IPS DF 19.7 (cell line): ENCODE data around the gene YBEY.
A peak's percentile ranks its signal among the peaks of the same experiment; 100 is the strongest.

Experiments used
- DNase-seq: peaks from one replicate; pipeline ENCODE4 v3.0.0-alpha.2; 2013; ENCODE audit warnings: low read depth, low spot score

The YBEY gene

GRCh38 chr21:46264690-46265144, 21.4 kb upstream of the YBEY start:
- DNase-seq, result no peak

GRCh38 chr21:46265736-46266525, 20.2 kb upstream of the YBEY start:
- DNase-seq, result no peak

DNA sequence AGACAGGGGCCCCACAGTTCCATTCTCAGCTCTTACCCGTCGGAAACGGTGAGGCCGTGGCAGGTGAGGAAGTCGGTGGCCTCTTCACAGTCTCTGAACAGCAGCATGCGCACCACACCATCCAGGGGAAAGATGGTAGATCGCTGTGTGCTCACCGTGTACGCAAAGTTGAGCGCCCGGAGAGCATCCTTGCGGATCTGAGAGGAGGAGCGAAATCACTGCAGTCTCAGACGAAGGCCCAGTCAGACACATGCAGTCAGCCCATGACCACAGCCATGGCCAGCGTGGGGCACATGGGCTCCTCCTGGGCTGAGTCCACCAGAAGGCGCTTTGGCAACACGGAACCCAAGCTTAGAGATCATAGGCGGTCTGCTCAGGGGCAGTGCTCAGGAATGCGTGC, 19.2 kb upstream of the YBEY start:
- no peak for DNase-seq

GRCh38 chr21:46268371-46268770, 17.8 kb upstream of the YBEY start:
- DNase-seq, result no peak

- no peak for DNase-seq
Measured at GRCh38 chr21:46269466-46269865, 16.7 kb upstream of the YBEY start.

DNA sequence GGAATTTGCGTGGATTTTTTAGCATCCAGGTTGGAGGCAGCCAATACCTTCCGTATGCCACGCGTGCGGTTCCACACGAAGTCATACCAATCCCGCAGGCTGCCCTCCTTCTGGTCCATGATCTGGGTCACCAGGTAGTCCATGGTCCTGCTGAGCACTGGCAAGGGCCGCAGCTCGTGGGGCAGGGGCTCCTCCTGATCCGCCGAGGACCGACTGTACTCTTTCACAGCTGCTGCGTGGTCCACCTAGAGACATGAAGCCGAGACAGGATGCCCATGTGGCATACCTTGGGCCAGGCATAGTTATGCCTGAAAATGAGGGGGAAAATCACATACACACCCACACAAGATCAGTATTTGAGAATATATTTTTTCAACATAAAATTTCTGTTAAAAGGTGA, 12.8 kb upstream of the YBEY start:
- DNase-seq, result no peak

- DNase-seq, result no peak
Measured at GRCh38 chr21:46274797-46275390, 11.2 kb upstream of the YBEY start.

DNA sequence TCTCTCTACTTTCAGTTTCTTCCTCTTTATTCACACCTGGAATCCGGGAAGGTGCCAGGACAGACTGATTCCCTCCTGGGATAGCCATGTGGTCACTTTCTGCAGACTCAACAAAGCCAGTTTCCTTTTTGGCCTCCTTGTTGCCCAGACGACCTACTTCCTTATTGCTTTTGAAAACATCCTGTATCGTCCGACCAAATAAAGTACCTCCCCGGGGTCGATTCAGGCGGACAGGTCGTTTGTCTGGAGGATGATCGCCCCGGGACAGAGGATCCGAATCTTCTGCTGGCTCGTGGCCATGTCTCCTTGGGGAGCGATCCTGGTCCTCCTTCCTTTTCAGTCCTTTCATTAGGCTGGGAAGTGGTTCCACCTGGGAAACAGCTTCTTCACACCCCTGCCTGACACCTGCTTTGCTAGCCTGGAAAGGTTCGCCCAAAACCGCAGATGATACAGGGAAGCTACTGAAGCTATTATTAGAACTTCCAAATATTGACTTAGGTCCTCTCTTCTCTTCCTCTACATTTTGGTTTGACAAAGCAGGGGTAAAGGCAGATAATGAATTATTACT, 2.0 kb upstream of the YBEY start:
- no peak for DNase-seq

DNA sequence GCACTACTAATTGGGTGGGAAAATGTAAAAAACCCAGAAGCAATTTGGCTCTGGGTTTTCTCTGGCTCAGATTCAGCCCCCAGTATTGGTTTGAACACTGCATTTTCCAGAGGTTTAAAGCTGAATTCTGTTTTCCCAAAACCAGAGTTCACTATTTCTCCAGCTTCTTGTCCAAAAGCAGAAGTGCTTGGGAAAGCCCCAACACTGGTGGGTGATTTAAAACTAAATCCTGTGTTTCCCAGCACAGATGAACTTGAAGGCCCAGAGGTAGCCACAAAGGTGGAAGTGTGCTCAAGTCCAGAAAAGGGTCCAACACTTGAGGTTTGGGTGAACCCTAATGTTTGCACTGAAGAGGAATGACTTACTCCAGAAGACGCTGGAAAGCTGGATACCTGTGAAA, 1.4 kb upstream of the YBEY start:
- no peak for DNase-seq

- no peak for DNase-seq
Measured at GRCh38 chr21:46285206-46285661, 908 bp upstream of the YBEY start, which contains the start of gene MCM3AP. Gene MCM3AP, minus strand, starts transcription at chr21:46285611. Its CDS starts 325 bp downstream, at chr21:46285286.

DNA sequence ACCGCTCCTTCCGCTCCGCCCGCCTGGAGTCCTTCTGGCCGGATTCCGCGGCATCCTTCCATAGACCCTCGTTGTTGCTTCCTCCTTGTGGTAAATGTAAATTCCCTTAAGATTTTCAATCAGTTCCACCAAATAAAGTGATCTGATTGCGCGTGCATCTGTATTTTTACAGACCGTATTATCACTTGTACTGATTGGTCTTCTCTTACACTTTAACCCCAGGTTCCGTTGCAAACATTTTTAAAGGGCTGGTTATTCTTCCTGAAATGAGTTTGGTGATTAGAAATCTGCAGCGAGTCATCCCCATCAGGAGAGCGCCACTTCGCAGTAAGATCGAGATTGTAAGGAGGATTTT, 483 bp downstream of the YBEY start:
- peak; percentile 50 for DNase-seq

DNA sequence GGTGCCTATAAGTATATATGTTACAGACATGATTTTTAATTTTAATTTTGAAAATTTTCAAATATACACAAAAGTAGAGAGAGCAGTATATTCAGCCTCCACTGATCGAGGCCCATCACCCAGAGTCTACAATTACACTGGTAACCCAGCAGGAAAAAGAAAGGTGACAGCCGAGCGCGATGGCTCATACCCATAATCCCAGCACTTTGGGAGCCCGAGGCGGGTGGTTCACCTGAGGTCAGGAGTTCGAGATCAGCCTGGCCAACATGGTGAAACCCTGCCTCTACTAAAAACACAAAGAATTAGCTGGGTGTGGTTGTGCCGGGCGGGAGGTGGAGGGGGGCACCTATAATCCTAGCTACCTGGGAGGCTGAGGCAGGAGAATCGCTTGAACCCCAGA, 1.4 kb downstream of the YBEY start:
- DNase-seq, result no peak

DNA sequence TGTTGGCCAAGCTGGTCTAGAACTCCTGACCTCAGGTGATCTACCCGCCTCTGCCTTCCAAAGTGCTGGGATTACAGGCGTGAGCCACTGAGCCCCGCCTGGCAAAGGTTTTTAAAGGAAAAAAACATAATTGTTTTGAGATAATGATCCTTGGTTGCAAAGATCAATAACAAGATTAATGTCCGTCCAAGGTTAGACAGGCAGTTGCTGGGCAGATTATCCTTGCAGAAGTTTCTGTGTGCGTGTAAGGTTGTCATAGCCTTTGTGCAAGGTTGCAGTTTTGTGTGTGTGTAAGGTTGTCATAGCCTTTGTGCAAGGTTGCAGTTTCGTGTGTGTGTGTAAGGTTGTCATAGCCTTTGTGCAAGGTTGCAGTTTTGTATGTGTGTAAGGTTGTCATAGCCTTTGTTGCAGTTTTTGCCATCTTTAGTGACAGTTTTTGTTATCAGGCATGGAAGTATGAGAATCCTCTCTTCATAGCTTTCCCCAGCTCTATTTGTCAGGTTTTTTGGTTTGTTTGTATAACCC, 3.6 kb downstream of the YBEY start:
- no peak for DNase-seq

- DNase-seq, result no peak
Measured at GRCh38 chr21:46291561-46291960, 5.4 kb downstream of the YBEY start.

GRCh38 chr21:46294647-46295176, 8.6 kb downstream of the YBEY start:
- DNase-seq, result no peak

DNA sequence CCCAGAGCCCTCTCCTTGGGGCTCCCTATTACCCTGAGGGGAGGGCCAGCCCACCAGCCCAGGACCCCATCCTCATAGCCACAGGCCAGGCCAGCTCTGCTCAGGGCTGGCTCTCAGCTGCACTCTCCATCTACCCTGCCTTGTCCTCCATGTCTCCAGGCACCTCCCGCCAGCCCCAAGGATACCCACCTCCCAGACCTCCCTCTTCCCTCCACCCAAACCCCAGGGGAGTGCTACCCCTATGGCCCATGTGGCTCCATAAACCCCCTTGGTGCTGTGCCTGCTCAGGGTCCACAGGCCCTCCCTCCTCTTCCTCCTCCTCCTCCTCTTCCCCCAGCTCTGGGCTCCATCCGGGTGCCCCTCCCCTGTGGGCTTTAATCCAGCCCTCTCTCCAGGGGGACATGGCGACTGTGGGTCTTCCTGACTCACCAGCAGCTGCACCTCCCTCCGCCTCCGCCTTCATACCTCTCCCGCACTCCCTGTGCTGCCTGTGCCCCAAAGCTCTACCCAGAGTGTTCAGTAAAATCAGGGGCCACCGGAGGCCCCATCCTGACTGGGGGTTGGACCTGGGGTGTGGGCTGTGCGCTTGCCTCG, 9.1 kb downstream of the YBEY start:
- no peak for DNase-seq

DNA sequence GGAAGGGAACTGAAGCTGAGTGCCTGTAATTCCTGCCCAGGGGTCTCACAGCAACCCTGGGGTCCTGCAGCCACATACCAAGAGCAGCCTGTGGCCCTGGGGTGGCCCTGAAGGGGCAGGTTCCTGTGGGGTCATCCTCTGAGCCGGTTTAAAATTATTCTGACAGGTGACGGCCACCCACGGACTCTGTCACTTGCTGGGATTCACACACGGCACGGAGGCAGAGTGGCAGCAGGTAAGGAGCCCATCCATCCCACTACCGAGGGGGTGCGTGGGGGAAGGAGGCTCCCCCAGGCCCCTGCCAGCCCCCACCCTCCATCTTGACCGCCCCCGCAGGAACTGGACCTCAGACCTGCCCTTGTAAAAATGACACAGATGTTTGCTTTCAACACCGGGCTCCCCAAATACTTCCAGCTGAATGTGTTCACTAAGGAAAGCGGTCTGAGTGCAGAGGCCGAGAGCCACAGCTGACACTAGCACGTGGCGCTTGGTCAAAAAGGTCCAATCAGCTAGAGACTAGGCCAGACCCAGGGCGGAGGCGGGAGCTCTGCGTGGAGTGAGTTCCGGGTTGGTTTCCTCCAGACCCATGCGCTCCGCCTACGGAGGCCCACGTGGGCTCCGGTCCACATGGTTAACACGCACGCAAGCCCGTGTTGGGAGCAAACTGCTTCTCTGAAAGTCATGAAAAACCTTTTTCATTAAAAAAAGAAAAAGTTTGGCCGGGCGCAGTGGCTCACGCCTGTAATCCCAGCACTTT, 10.0 kb downstream of the YBEY start:
- no peak for DNase-seq

GRCh38 chr21:46297338-46298271, 11.5 kb downstream of the YBEY start:
- DNase-seq, result no peak

DNA sequence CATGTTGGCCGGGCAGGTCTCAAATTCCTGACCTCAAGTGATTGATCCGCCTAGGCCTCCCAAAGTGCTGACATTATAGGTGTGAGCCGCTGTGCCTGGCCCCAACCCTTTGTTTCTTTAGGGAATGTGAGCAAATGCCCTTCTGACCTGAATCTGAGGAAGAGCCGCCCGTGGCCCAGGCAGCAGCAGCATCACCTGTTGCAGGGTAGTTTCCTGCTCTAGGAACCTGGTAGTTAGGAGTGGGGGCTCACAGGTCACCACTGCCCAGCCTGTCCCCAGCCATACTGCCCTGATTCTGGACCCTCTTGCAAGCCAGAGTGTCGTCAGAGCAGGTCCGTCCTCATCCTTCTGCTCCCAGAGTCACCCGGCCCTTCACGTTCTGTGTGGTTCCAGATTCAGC, 13.0 kb downstream of the YBEY start:
- no peak for DNase-seq

DNA sequence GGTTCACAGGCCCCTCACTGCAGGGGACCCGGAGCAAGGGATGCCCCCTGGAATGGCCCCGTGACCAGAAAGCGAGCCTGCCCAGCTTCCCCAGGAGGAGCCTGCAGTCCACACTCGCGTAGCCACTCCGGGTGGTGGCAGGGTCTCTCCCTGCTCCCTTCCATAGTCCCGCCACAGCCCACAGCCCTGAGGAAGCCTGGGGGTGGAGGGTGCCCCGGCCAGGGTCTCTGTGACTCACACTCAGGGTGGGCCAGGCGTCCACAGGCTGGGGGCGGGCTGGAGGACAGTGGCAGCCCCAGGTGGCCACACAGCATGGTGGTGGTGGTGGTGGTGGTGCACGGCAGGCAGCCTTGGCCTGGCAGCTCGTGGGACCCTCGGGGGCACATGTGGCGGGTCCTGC, 15.6 kb downstream of the YBEY start:
- DNase-seq, result no peak
